Hepatic stellate cell (primary cell): ENCODE results near the gene CPHXL2.

Experiments
- DNase-seq: peaks from one replicate; pipeline ENCODE4 v3.0.0; 2011; ENCODE audit warnings: low spot score

CPHXL2 gene

GRCh38 chr16:75676909-75677308 is at the start of gene CPHXL2:
Gene CPHXL2 (minus strand): TSS chr16:75677009. CDS start chr16:75676999, 10 bp downstream.
- no peak for DNase-seq

- no peak for DNase-seq
Observed at GRCh38 chr16:75726390-75726789, 49.6 kb upstream of the CPHXL2 start, which contains the start of gene CPHXL. Gene CPHXL (minus strand): TSS chr16:75726490. CDS start chr16:75726442, 48 bp downstream.

- DNase-seq: no peak
Observed at GRCh38 chr16:75718452-75718851, 41.6 kb upstream of the CPHXL2 start.

GRCh38 chr16:75714661-75715060 is 37.9 kb upstream of the CPHXL2 start:
- DNase-seq: no peak

- DNase-seq: no peak
Observed at GRCh38 chr16:75710344-75710743, 33.5 kb upstream of the CPHXL2 start.

GRCh38 chr16:75703306-75703705 is 26.5 kb upstream of the CPHXL2 start:
- no peak for DNase-seq

GRCh38 chr16:75702242-75702641 is 25.4 kb upstream of the CPHXL2 start:
- no peak for DNase-seq

- DNase-seq: no peak
Observed at GRCh38 chr16:75701361-75701760, 24.6 kb upstream of the CPHXL2 start, which contains the start of gene DUXB. Gene DUXB (minus strand): TSS chr16:75701461. CDS start chr16:75701418, 43 bp downstream.

GRCh38 chr16:75697571-75697970 is 20.8 kb upstream of the CPHXL2 start:
- no peak for DNase-seq

GRCh38 chr16:75695708-75696107 is 18.9 kb upstream of the CPHXL2 start:
- DNase-seq: no peak

GRCh38 chr16:75687361-75687760 is 10.6 kb upstream of the CPHXL2 start:
- no peak for DNase-seq

GRCh38 chr16:75682308-75682707 is 5.5 kb upstream of the CPHXL2 start:
- DNase-seq: no peak

GRCh38 chr16:75679366-75679765 is 2.6 kb upstream of the CPHXL2 start:
- no peak for DNase-seq

GRCh38 chr16:75667503-75667902 is 9.3 kb downstream of the CPHXL2 start:
- DNase-seq: no peak

GRCh38 chr16:75660726-75661302 is 16.0 kb downstream of the CPHXL2 start:
- DNase-seq: no peak

GRCh38 chr16:75660321-75660720 is 16.5 kb downstream of the CPHXL2 start:
- no peak for DNase-seq

- DNase-seq: no peak
Observed at GRCh38 chr16:75658175-75658574, 18.6 kb downstream of the CPHXL2 start.

GRCh38 chr16:75653922-75654321 is 22.9 kb downstream of the CPHXL2 start:
- peak; percentile 59 for DNase-seq

GRCh38 chr16:75648265-75649076 is 28.3 kb downstream of the CPHXL2 start:
- DNase-seq: peak; percentile 76

GRCh38 chr16:75647492-75648264 is 29.1 kb downstream of the CPHXL2 start, which contains the start of the genes KARS1 and TERF2IP:
Gene KARS1 (minus strand): TSS chr16:75647665. CDS start chr16:75647639, 26 bp downstream.
Gene TERF2IP (plus strand): TSS chr16:75647773. CDS start chr16:75647883, 110 bp downstream.
- DNase-seq: peak; percentile 95

- no peak for DNase-seq
Observed at GRCh38 chr16:75647112-75647491, 29.7 kb downstream of the CPHXL2 start.

- no peak for DNase-seq
Observed at GRCh38 chr16:75644240-75645012, 32.4 kb downstream of the CPHXL2 start.
